HepG2 (cell line): ENCODE results near the gene TPSD1. TPM values are rescaled to one million over a fixed set of nuclear protein-coding genes. Genes with fewer than 3 reads are reported as not detected.

Experiments used
- CHD4 ChIP-seq: fragments of 200-600 bp; sonication (generic); IDR thresholded peaks from 2 replicates; pipeline ENCODE4 v1.7.0; 2017; ENCODE audit warnings: mild to moderate bottlenecking, low read length, borderline replicate concordance
- FOSL1 ChIP-seq: sonication (generic); formaldehyde crosslinking; IDR thresholded peaks from 2 replicates; pipeline ENCODE4 v1.9.0; 2021; ENCODE audit warnings: missing genetic modification reagents, borderline replicate concordance
- FOXC1 ChIP-seq: sonication (generic); formaldehyde crosslinking; IDR thresholded peaks from 2 replicates; pipeline ENCODE4 v1.8.0; 2022; ENCODE audit warnings: mild to moderate bottlenecking, missing genetic modification reagents, borderline replicate concordance
- GLI4 ChIP-seq: sonication (generic); formaldehyde crosslinking; IDR thresholded peaks from 2 replicates; pipeline ENCODE4 v1.5.1; 2020; ENCODE audit warnings: missing genetic modification reagents, mild to moderate bottlenecking, moderate library complexity, borderline replicate concordance
- HOMEZ ChIP-seq: IDR thresholded peaks from 2 replicates; pipeline ENCODE4 v1.6.1; 2016; ENCODE audit warnings: low read depth
- NFE2L2 ChIP-seq: fragments of 150-350 bp; IDR thresholded peaks from 2 replicates; pipeline ENCODE4 v1.6.1; 2014; ENCODE audit warnings: low read length
- NFYB ChIP-seq: sonication (generic); formaldehyde crosslinking; IDR thresholded peaks from 2 replicates; pipeline ENCODE4 v1.4.0; 2020; ENCODE audit warnings: missing genetic modification reagents
- RXRB ChIP-seq: IDR thresholded peaks from 2 replicates; pipeline ENCODE4 v1.6.1; 2016; ENCODE audit warnings: borderline replicate concordance, missing genetic modification reagents, missing compliant biosample characterization
- SOX13 ChIP-seq, 3 experiments: fragments of 450-650 bp in 1 of 3; sonication (generic) in 1 of 3; formaldehyde crosslinking in 1 of 3; IDR thresholded peaks in 2 of 3; conservative IDR thresholded peaks in 1 of 3; 2 replicates each; pipeline versions ENCODE4 v1.5.0 to v1.6.1; 2016 to 2020; ENCODE audit warnings: antibody characterized with exemption in 1 of 3, mild to moderate bottlenecking in 1 of 3, missing compliant biosample characterization in 1 of 3, missing genetic modification reagents in 1 of 3, moderate library complexity in 1 of 3
- ZNF503 ChIP-seq: sonication (generic); formaldehyde crosslinking; IDR thresholded peaks from 2 replicates; pipeline ENCODE4 v1.4.0; 2020; ENCODE audit warnings: missing genetic modification reagents
- ZSCAN31 ChIP-seq: sonication (generic); formaldehyde crosslinking; IDR thresholded peaks from 2 replicates; pipeline ENCODE4 v1.5.0; 2020; ENCODE audit warnings: low read depth, mild to moderate bottlenecking, missing genetic modification reagents
- polyA plus RNA-seq, 8 experiments: library from polyadenylated mRNA; depleted of rRNA in 3 of 8; stranded (reverse) in 7 of 8; unstranded in 1 of 8; fragments of >200 nt; fragmentation: Illumina TruSeq in 4 of 8; extraction: Trizol in 4 of 8; gene quantifications; 2 replicates each; pipeline versions ENCODE4 v1.2.1 to v1.2.3, GENCODE V29; 2011 to 2016; ENCODE audit warnings: low read depth in 4 of 8, missing spikeins in 1 of 8, mixed read lengths in 1 of 8; ENCODE audit not compliant: insufficient read depth in 1 of 8
- total RNA-seq, 5 experiments: library from RNA; depleted of rRNA; stranded (reverse); fragments of >200 nt; fragmentation: Illumina TruSeq; extraction: Trizol; gene quantifications; 2 replicates each; pipeline ENCODE4 v1.2.3, GENCODE V29; 2016; ENCODE audit warnings: low read depth in 1 of 5

TPSD1 gene
- total and polyA plus RNA-seq, 2 of the 13 experiments (the other 11 are each of a cell fraction or from before 2014, with no cell fraction given) = not detected

GRCh38 chr16:1299868-1300203 lies 44.0 kb downstream of the TPSD1 start (continued):
- TF ChIP-seq FOXC1 (no peak), ZSCAN31 (0 out of 2 replicates have a peak, but pooled peaks have one; percentile 12), NFYB (no peak), FOSL1 (no peak), CHD4 (peak; percentile 73; the same call in 1 of the 2 replicates), RXRB (CRISPR knock-in tag) (no peak), GLI4 (CRISPR knock-in tag) (no peak), ZNF503 (CRISPR knock-in tag) (no peak), HOMEZ (no peak), SOX13 (IDR thresholded peaks at IDR 0.05) (no peak), SOX13 (CRISPR knock-in tag; conservative IDR thresholded peaks at IDR 0.05 in 1 of 2, IDR thresholded peaks at IDR 0.05 in 1 of 2) (no peak), NFE2L2 (no peak)
